HFF-Myc (cell line): Measurements from ENCODE around the gene SERPINB10.

Source experiments
- DNase-seq: peaks from one replicate; pipeline ENCODE4 v3.0.0-alpha.2; 2011; ENCODE audit warnings: low read depth; ENCODE audit errors: extremely low read depth
- H3K4me3 ChIP-seq: replicated peaks from 2 replicates; pipeline ENCODE4 v1.5.1; 2011; ENCODE audit warnings: low read depth, mild to moderate bottlenecking, control low read depth, low read length
- TF ChIP-seq, protein P1 (sequence below): IDR thresholded peaks from 2 replicates; pipeline ENCODE4 v1.5.1; 2012; ENCODE audit warnings: mild to moderate bottlenecking, low read depth, low read length, control low read depth; ENCODE audit errors: missing control alignments

SERPINB10 gene

DNA sequence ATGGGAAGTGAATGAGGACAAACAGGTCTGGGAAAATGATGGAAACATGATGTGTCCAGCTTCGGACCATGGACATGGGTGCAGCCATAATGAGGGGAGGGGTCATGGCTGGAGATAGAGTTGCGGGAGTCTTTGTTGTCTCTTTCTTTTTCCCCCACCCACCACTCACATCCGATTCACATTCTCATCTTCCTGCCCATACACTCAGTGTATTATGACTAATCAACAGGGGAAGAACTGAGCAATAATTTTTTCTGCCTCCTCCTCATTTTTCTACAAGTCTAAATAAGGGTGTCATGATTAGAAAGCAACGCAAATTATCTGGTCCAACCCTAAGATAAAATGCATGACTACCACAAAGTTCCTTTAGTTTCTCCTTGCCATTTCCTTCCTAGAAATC, 25.9 kb upstream of the SERPINB10 start:
- no peak overlapping the region for H3K4me3 ChIP-seq
- TF ChIP-seq, protein P1, sequence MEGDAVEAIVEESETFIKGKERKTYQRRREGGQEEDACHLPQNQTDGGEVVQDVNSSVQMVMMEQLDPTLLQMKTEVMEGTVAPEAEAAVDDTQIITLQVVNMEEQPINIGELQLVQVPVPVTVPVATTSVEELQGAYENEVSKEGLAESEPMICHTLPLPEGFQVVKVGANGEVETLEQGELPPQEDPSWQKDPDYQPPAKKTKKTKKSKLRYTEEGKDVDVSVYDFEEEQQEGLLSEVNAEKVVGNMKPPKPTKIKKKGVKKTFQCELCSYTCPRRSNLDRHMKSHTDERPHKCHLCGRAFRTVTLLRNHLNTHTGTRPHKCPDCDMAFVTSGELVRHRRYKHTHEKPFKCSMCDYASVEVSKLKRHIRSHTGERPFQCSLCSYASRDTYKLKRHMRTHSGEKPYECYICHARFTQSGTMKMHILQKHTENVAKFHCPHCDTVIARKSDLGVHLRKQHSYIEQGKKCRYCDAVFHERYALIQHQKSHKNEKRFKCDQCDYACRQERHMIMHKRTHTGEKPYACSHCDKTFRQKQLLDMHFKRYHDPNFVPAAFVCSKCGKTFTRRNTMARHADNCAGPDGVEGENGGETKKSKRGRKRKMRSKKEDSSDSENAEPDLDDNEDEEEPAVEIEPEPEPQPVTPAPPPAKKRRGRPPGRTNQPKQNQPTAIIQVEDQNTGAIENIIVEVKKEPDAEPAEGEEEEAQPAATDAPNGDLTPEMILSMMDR: no peak
- no peak for DNase-seq

DNA sequence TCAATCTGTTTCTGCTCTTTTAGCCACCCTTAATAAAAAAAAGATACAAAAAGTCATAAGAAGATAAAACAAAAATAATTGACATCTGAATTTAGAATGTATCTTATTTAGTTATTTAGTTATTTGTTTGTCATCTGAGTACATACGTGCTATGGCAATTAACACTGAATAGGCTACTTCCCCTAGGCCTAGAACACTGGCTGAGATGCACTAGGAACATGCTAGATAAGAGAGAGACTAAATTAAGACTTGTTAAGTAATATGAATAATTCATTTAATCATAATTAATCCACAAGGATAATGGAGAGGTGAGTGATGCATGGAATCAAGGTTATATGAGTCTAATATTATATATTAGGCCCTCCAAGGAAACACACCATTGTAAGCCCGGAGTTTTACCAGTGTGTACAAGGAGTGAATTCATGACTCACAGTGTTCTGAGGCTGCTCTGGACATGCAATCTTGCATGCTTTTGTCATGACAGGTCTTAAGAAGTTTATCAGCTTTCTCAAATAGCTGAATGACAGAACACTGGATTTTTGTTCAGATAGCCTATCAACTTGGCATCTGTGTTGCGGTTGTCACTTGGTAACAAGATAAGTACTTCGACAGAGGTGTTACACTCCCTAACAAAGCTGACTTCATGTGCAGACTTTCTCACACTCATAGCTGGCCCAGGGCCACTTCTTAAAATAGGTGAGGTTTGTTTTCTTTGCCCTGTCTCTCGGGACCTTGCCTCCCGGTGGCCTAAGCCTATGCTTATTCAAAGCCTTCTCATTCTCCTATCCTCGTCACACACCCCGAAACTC, 25.2 kb upstream of the SERPINB10 start:
- no peak for DNase-seq
- H3K4me3 ChIP-seq: no peak overlapping the region
- TF ChIP-seq, protein P1: no peak

DNA sequence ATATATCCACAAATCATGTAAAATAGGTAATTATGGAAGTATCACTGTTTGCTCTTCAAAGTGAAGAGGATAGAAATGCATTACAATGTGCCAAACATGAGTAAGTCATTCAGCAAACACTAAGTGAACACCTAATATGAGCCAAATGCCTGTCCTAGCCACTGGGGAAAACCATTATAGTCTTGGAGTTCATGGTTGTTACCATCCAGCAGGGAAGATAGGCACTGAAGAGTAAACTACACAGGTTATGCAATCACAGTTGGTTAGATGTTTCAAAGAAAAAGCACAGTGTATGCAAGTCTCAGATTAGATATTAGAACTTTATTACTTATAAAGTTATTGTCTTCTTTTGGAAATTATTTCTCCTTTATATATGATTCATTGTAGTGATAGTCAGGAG, 24.1 kb upstream of the SERPINB10 start:
- TF ChIP-seq, protein P1: no peak
- no peak for DNase-seq
- no peak overlapping the region for H3K4me3 ChIP-seq

DNA sequence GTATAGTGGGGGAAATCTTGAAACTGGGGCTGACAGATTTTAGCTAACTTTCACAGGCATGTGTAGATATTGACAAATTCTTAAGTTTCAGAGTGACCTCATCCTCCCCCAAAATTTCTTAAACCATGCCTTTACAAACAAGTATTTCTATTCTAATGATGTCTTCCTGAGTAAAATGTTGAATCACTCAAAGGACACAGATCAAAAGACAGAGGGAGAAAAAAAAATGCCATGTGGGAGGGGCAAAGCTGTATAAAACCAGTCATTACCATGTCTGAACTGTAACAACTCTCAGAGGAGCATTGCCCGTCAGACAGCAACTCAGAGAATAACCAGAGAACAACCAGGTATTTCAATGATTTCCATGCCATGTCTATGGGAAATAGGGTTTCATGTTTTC, 20.3 kb upstream of the SERPINB10 start, which contains the start of gene SERPINB2:
Gene SERPINB2, plus strand, starts transcription at position 282 of the 400 bp plus-strand sequence. CDS start 3,740 bp downstream, outside the sequence.
- no peak for DNase-seq
- TF ChIP-seq, protein P1: no peak

DNA sequence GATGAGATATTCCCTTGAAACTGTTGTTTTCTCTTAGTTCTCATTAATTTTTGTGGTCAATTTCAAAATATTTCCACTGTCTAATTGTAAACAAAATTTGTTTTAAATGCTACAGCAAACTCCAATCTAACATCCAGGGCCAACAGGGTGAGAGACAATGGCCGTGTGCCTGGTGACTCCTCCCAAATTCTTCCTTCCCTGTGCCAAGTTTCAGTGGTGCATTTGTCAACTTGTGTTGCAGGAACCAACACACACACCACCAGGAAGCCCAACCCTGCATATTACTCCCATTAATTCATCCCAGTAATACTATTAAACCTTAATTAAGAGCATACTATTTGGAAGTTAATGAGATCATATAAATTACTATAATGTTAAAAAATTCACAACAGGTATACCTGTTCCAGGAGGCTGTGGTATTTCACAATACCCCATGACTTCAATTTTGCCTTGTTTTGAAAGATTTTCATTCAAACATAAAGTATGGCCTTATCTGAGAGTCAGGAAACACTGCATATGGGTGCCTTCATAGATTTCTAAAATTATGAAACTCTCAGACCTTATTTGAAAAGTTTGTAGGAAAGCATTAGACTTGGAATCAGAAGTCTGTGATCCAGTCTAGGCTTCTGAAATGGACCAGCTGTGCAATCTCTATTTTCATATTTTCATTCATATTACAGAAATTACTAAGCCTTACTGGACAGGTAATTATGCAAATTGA, 19.1 kb upstream of the SERPINB10 start:
- TF ChIP-seq, protein P1: no peak
- no peak for DNase-seq
- H3K4me3 ChIP-seq: no peak overlapping the region

More for the DNA sequence above, 20.3 kb upstream of the SERPINB10 start, which contains the start of gene SERPINB2:
- H3K4me3 ChIP-seq: no peak within 1 kb of the TSS

DNA sequence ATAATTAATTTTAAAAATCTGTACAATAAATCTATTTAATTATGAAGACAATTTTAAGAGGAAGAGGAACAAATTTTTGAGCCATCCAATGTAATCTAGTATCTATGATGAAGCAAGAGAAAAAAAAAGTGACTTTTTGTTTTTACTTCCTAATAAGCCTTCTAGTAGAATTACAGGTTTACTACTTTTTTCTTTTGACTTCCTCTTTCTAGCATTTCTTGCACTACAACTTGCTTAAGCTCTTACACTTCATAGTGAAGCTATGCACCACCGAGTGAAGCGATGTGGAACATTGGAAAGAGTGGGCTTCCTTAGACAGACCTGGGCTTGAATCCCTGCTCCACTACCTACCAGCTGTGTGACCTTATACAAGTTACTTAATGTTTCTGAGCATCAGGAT, 18.1 kb upstream of the SERPINB10 start:
- TF ChIP-seq, protein P1: no peak
- H3K4me3 ChIP-seq: no peak overlapping the region
- DNase-seq: no peak
